Loucy (cell line): ENCODE measurements around the gene DENND4C.

ENCODE experiments used
- H2AFZ ChIP-seq: fragments of 200-600 bp; sonication (generic); 2 replicates; pipeline ENCODE4 v1.6.0; 2016; ENCODE audit warnings: antibody characterized with exemption, mild to moderate bottlenecking, low read length, moderate library complexity
- H3F3A ChIP-seq: fragments of 200-600 bp; 2 replicates; pipeline ENCODE4 v1.6.0; 2016; ENCODE audit warnings: antibody characterized with exemption, low read depth, mild to moderate bottlenecking
- H3K27me3 ChIP-seq: fragments of 200-600 bp; sonication (generic); 2 replicates; pipeline ENCODE4 v1.6.1; 2014; ENCODE audit warnings: low read length, mild to moderate bottlenecking; ENCODE audit not compliant: insufficient read depth, poor library complexity, severe bottlenecking
- H3K36me3 ChIP-seq: fragments of 200-600 bp; sonication (generic); 2 replicates; pipeline ENCODE4 v1.6.1; 2016; ENCODE audit warnings: low read length; ENCODE audit not compliant: insufficient read depth
- H3K4me1 ChIP-seq: fragments of 200-600 bp; sonication (generic); 2 replicates; pipeline ENCODE4 v1.5.1; 2014; ENCODE audit warnings: low read length, mild to moderate bottlenecking; ENCODE audit not compliant: insufficient read depth, poor library complexity, severe bottlenecking
- H3K4me2 ChIP-seq: fragments of 200-600 bp; sonication (generic); 2 replicates; pipeline ENCODE4 v1.6.0; 2014; ENCODE audit warnings: antibody characterized with exemption, low read length, low read depth, mild to moderate bottlenecking; ENCODE audit not compliant: poor library complexity, severe bottlenecking
- H3K4me3 ChIP-seq: fragments of 200-600 bp; sonication (generic); 2 replicates; pipeline ENCODE4 v1.5.1; 2014; ENCODE audit warnings: low read length, mild to moderate bottlenecking, mixed read lengths; ENCODE audit not compliant: poor library complexity, severe bottlenecking
- H3K79me2 ChIP-seq: fragments of 200-600 bp; sonication (generic); 2 replicates; pipeline ENCODE4 v1.6.1; 2014; ENCODE audit warnings: low read length; ENCODE audit not compliant: insufficient read depth
- H3K9ac ChIP-seq: fragments of 200-600 bp; sonication (generic); 2 replicates; pipeline ENCODE4 v1.6.0; 2014; ENCODE audit warnings: mild to moderate bottlenecking, low read depth, low read length, moderate library complexity; ENCODE audit not compliant: poor library complexity, severe bottlenecking
- H3K9me2 ChIP-seq: fragments of 200-600 bp; sonication (generic); replicated peaks from 2 replicates; pipeline ENCODE4 v1.6.1; 2016; ENCODE audit warnings: low read depth, low read length, mixed read lengths
- H3K9me3 ChIP-seq: fragments of 200-600 bp; sonication (generic); 2 replicates; pipeline ENCODE4 v1.6.1; 2014; ENCODE audit warnings: mild to moderate bottlenecking, antibody characterized with exemption, low read length, low read depth; ENCODE audit not compliant: insufficient read depth
- H4K20me1 ChIP-seq: fragments of 200-600 bp; sonication (generic); 2 replicates; pipeline ENCODE4 v1.6.0; 2014; ENCODE audit warnings: antibody characterized with exemption, low read length, mild to moderate bottlenecking; ENCODE audit not compliant: insufficient read depth, poor library complexity, severe bottlenecking
- EZH2phosphoT487 ChIP-seq: fragments of 200-600 bp; IDR thresholded peaks from 2 replicates; pipeline ENCODE4 v1.6.1; 2018; ENCODE audit warnings: antibody characterized with exemption, mild to moderate bottlenecking, moderate library complexity, borderline replicate concordance
- TF ChIP-seq, protein P1 (sequence below): fragments of 200-600 bp; sonication (generic); conservative IDR thresholded peaks from 2 replicates; pipeline ENCODE4 v1.5.1; 2014; ENCODE audit warnings: mild to moderate bottlenecking, antibody characterized with exemption, low read length

The DENND4C gene

DNA sequence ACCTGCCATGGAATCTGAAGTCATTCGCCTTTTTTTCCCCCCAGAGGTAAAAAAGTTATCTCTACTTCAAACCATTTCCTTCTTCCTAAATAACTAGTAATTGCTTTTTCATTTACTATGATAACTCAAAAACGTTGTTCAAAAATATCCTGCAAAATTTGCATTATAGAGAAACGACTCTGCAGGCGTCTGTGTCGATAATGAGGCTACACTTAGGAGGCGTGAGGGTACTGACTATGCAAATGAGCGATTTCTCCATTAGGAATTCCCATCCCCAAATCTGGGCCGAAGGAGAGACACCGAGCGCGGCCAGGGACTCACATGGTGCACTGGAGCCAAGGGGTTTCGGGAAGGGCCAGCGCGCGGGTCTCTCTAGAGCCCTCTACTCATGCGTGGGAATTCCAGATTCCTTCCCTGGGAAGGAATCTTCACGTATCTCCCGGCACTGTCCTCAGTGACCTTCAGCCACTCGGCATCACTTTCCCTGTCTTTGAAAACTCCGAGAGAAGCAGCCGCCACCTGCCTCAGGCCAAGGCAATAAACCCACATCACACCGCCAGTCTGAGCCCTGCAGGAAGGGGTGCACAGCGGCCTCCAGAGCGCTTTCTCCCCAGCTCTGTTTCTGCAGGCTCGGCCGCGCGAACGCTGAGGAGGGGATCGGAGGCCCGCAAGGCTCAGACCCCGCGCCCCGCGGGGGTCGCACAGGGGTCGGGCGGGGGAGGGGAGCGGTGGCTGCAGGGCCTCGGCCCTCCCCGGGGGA lies 718 bp upstream of the DENND4C start:
- Histone ChIP-seq H3K9ac (peak overlapping the region; percentile 88), H3K79me2 (peaks cover 49% of the 10 kb centered on the region), H3K9me3 (no peaks in the 10 kb centered on the region), H3K27me3 (no peaks in the 10 kb centered on the region), H3K9me2 (no peaks in the 10 kb centered on the region), H4K20me1 (peaks cover 27% of the 10 kb centered on the region), H3F3A (no peaks in the 10 kb centered on the region), H2AFZ (peak overlapping the region; percentile 96), H3K4me2 (peak overlapping the region; percentile 89), H3K36me3 (no peaks in the 10 kb centered on the region), H3K4me1 (peaks cover 30% of the 10 kb centered on the region), H3K4me3 (peak overlapping the region; percentile 85)
- TF ChIP-seq EZH2phosphoT487, result no peak
- TF ChIP-seq, protein P1, sequence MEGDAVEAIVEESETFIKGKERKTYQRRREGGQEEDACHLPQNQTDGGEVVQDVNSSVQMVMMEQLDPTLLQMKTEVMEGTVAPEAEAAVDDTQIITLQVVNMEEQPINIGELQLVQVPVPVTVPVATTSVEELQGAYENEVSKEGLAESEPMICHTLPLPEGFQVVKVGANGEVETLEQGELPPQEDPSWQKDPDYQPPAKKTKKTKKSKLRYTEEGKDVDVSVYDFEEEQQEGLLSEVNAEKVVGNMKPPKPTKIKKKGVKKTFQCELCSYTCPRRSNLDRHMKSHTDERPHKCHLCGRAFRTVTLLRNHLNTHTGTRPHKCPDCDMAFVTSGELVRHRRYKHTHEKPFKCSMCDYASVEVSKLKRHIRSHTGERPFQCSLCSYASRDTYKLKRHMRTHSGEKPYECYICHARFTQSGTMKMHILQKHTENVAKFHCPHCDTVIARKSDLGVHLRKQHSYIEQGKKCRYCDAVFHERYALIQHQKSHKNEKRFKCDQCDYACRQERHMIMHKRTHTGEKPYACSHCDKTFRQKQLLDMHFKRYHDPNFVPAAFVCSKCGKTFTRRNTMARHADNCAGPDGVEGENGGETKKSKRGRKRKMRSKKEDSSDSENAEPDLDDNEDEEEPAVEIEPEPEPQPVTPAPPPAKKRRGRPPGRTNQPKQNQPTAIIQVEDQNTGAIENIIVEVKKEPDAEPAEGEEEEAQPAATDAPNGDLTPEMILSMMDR, result no peak

DNA sequence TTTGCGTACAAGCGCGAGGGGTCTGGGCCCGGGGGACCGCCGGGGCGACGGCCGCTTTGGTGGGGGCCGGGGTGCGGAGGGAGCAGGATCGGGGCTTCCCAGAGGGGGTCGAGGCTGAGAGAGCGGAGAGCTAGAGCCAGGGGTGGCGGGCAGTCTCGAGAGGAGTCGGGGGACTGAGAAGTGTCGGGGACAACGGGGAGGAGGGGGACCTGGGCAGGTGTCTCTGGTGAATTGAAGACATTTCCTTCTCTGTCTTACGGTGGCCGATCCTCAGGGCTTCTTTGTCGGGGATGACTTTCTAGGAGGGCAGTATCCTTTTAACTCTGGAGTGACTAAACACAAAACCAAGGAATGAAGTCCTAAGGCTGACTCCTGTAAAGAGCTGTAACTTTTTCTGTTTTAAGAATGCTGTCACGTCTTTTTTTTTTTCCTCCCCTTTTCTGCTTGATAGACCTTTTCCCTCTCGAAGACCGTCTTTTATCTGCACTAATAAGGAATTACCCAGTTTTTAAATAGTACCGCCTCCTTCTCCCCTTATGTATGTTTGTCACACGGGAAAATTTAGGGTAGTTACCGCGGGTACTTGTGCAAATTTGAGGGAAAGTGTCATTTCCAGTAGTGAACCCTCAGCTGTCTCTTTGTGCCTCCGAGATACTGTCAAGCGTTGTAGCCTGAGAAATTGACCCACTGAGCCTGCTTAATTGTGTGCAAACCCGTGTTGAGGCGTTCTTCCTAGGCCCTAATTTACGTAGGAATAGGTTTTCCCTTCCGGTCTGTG lies 822 bp downstream of the DENND4C start:
- peaks cover 39% of the 10 kb centered on the region for H4K20me1 ChIP-seq
- no peaks in the 10 kb centered on the region for H3K9me2 ChIP-seq
- H3K4me3 ChIP-seq, result peak overlapping the region; percentile 85
- peak overlapping the region; percentile 88 for H3K9ac ChIP-seq
- H3K9me3 ChIP-seq, result no peaks in the 10 kb centered on the region
- peaks cover 34% of the 10 kb centered on the region for H3K4me1 ChIP-seq
- H2AFZ ChIP-seq, result peak overlapping the region; percentile 68
- peak overlapping the region; percentile 91 for H3K4me2 ChIP-seq
- H3K27me3 ChIP-seq, result no peaks in the 10 kb centered on the region
- H3F3A ChIP-seq, result no peaks in the 10 kb centered on the region
- TF ChIP-seq, protein P1, result no peak
- TF ChIP-seq EZH2phosphoT487, result no peak
- peaks cover 63% of the 10 kb centered on the region for H3K79me2 ChIP-seq
- no peaks in the 10 kb centered on the region for H3K36me3 ChIP-seq

DNA sequence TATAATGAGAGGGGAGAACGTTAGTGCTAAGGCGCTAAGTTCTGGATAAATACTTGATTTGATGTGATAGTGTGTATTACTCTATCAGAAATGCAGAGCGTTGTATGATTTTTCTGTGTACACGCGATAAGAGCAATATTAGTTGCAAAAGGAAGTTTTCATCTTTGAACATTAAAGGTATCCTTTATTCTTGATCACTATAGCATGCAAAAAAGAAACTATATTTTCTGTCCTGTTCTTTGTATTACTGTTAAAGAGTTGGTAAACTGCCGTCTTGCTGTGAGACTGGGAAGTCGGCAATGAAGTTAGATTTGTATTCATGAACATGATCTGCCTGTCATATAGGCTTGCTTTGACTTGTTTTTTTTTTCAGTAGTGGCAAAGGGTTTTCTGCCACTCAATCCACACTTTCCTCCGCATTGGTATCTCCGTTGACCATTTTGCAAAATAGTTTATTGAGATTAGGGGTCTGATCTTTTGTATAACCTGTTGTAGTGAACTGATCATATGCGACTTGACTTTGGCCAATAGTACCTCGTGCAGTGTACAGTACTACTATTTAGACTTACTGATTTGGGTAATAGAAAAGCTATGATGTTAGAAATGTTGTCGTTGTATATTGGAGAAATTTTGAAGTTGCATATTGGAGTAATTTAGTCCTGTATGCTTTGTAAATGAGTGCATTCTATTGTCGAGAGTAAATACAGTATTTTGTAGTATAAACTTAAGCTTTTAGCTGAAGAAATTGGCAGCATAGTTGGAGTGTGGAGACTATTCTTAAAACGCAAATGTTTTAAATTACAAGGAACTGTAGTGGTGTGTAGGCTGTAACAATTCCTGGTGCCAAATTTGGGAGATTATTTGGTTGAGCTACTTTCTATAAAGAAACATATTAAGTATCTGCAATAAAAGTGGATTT lies 1.7 kb downstream of the DENND4C start:
- no peaks in the 10 kb centered on the region for H3K27me3 ChIP-seq
- no peaks in the 10 kb centered on the region for H3K9me2 ChIP-seq
- no peaks in the 10 kb centered on the region for H3F3A ChIP-seq
- H3K36me3 ChIP-seq, result no peaks in the 10 kb centered on the region
- H4K20me1 ChIP-seq, result peaks cover 45% of the 10 kb centered on the region
- H3K9me3 ChIP-seq, result no peaks in the 10 kb centered on the region
- H2AFZ ChIP-seq, result no peak overlapping the region
- peak overlapping the region; percentile 88 for H3K9ac ChIP-seq
- peak overlapping the region; percentile 91 for H3K4me2 ChIP-seq
- peaks cover 71% of the 10 kb centered on the region for H3K79me2 ChIP-seq
- TF ChIP-seq, protein P1, result no peak
- no peak for TF ChIP-seq EZH2phosphoT487
- H3K4me1 ChIP-seq, result peaks cover 38% of the 10 kb centered on the region
- H3K4me3 ChIP-seq, result peak overlapping the region; percentile 85
